Hepatocyte (in vitro differentiated cells): ENCODE data around the gene DMBT1.

Source experiments
- CTCF ChIP-seq: fragments of 200-600 bp; sonication (generic); IDR thresholded peaks from 2 replicates; pipeline ENCODE4 v1.5.1; 2016; ENCODE audit warnings: antibody characterized with exemption, mild to moderate bottlenecking; ENCODE audit not compliant: poor library complexity
- EZH2 ChIP-seq: fragments of 200-600 bp; sonication (generic); IDR thresholded peaks from 2 replicates; pipeline ENCODE4 v1.6.1; 2016; ENCODE audit warnings: antibody characterized with exemption, mild to moderate bottlenecking, borderline replicate concordance

- TF ChIP-seq CTCF (no peak), EZH2 (no peak)
Observed at GRCh38 chr10:122549636-122550035, 10.9 kb upstream of the DMBT1 start.
